ENCODE results near the gene CLIC5.

Gene CLIC5

DNA sequence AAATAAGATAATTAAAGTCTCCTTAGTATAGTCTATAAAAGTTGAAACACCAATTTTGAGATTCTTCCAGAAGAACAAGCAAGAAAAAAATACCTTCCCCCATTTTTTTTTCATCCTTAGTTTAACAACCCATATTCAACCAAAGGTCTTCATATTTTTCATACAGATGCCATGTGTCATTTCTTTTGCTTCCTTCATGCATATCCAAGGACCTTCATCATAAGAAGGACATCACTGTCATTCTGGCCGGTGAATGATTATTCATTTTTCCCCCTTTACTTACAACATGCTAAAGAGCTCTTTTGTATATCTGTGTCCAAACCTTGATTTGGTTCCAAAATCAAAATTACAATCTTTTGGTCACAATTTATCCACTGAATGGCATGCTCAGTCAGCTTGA is 21.3 kb upstream of the CLIC5 start:
- in situ Hi-C loops (cut with MboI; ENCODE audit: low sequenced_read_pairs): no loop called here

DNA sequence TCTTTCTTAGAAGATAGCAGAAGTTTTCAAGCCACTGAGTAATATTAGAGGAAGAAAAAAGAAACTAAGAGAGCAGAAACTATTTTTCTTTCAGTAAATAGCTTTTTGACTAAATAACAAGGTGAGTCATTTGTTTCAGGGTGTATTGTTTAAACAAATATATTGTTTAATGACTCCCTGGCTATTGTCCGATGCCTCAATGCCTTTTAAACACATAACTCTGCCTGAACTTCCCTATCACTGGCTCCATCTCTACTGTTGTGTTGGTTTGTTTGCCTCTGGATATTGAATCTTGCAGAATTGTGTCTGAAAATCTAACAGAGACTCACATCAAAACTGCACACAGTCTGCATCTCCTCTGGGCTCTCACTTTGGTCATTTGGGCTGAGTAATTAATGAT is 19.6 kb upstream of the CLIC5 start:
- in situ Hi-C loops (cut with MboI; ENCODE audit: low sequenced_read_pairs): no loop called here

DNA sequence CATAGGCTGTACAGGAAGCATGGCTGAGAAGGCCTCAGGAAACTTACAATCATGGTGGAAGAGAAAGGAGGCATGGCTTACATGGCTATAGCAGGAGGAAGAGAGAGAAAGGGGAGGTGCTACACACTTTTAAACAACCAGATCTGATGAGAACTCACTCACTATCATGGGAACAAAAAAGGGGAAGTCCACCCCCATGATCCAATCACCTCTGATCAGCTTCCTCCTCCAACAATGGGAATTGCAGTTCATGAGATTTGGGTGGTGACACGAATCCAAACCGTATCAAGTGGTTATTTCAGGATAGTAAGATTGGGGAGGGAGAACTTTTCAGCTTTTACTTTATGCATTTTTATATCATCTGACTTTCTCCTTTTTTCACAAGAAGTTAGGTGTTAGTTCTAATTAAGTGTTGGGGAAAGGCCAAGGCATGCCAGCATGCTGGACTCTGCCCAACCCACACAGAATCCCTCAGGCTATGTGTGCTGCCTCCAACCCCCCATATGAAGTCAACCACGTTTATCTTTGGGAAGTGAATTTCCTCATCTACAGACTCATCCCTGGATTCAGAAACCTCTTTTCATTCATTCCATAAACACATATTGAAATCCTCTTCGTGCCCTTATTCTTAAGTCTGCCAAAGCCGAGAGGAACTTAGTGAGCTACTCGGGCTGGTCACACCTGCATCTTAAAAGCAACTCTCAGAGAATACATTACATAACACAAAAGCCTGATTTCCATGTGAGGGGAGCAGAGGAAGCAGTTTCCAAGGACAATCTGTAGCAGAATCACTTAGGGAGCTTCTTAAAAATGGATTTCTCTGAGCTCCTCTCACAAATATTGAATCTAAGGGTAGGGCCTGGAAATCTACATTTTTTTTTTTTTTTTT is 16.7 kb upstream of the CLIC5 start:
- in situ Hi-C loops (cut with MboI; ENCODE audit: low sequenced_read_pairs): no loop called here

DNA sequence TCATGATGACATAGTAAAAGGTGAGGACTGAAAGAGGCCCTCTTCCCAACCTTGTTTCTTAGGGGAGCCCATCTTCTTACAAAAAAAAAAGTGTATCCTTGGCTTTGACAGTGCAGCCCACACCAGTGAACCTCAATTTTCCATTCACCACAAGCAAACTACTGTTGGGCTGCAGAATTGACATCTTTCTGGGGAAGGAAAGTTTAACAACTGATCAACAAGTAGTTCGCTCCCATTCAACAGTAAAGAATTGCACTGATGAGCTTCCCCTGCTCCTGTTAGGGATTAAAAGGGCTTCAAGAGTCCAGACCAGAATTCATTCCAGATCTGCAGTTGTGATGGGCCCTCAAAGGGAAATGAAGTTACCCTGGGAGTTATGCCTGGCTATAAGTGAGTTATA is 13.9 kb upstream of the CLIC5 start:
- in situ Hi-C loops (cut with MboI; ENCODE audit: low sequenced_read_pairs): no loop called here

DNA sequence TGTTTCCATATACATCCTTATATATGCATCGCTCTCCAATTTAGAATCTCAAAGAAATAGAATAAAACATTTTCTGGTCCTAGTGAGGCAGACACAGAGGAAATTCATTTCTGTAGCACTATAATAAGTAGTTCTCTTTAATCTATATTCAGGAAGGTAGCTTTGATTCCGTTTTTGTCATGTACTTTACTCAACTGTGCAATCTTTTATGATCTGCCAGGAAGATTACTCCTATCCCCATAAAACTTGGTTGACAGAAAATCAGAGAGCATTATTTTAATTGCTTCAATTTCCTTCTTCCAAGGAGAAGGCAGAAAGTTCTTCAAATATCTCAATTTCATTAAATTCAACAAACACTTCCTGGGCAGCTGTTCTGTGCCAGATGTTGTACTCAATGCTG is 10.6 kb upstream of the CLIC5 start:
- in situ Hi-C loops (cut with MboI; ENCODE audit: low sequenced_read_pairs): no loop called here

DNA sequence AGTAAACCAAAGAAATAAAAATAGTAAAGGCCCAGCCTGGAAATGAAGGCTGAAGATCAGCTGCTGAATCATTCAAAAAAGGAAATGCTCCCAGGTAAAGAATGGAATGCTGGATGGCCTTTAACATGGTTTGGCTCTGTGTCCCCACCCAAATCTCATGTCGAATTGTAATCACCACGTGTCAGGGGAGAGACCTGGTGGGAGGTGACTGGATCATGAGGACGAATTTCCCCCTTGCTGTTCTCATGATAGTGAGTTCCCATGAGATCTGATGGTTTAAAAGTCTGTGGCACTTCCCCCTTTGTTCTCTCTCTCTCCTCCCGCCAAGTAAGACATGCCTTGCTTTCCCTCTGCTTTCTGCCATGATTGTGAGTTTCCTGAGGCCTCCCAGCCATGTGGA is 9.9 kb upstream of the CLIC5 start:
- in situ Hi-C loops (cut with MboI; ENCODE audit: low sequenced_read_pairs): no loop called here

DNA sequence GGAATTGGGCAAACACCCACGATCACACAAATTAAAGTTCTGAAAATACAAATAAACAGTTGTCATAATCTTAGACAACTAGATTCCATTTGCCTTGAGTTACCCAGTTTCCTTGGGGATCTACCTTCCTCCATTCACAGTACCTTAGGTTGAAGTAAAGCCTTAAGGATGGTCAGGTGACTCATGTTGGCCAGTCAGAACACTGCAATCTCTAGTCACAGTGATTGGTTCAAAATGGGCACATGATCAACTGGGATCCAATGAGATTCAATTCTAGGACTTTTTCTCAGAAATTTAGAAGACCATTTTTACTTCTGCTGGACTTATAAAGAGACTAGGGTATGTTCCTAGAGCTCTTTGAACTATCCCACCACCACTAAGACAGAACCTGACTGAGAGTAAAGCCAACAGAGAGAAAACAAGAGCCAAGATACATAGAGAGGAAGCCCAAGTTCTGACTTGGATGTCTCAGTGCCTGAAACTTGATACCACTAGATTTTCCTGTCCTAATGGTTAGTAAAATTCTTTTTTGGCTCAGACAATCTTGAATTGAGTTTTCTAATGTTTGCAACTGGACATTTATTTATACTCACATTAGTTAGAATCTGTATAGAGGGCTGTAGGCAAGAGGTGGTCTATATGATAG is 8.6 kb upstream of the CLIC5 start:
- in situ Hi-C loops (cut with MboI; ENCODE audit: low sequenced_read_pairs): no loop called here

DNA sequence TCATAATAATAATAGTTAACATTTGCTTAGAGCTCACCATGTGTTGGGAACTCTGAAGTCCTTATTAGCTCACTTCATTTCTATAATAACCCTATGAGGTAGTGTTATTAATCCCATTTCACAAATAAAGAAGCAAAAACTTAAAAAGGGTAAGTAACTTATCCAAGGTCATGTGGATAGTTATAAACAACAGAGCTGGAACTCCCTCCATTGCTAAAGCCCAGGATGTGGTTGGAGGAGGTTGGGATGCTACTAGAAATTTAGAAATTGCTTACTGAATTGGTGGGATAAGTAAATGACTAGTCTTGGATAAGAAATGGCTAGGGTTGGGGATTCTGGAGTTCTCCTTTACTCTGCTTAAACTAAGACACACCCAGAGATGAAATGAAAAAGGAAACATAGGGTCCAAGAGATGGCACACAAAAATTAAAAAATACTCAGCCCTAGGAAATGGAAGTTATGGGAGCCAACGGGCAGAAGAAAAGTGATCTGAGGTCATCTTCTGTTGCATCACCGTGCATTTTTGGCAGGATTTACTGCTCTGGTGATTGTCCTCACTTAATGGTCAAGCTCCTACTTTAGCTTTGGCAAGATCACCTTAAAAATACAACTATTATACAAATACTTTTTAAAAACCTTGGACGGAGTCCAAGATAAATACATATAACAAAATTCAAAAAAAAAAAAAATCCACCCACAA is 7.7 kb upstream of the CLIC5 start:
- in situ Hi-C loops (cut with MboI; ENCODE audit: low sequenced_read_pairs): no loop called here

DNA sequence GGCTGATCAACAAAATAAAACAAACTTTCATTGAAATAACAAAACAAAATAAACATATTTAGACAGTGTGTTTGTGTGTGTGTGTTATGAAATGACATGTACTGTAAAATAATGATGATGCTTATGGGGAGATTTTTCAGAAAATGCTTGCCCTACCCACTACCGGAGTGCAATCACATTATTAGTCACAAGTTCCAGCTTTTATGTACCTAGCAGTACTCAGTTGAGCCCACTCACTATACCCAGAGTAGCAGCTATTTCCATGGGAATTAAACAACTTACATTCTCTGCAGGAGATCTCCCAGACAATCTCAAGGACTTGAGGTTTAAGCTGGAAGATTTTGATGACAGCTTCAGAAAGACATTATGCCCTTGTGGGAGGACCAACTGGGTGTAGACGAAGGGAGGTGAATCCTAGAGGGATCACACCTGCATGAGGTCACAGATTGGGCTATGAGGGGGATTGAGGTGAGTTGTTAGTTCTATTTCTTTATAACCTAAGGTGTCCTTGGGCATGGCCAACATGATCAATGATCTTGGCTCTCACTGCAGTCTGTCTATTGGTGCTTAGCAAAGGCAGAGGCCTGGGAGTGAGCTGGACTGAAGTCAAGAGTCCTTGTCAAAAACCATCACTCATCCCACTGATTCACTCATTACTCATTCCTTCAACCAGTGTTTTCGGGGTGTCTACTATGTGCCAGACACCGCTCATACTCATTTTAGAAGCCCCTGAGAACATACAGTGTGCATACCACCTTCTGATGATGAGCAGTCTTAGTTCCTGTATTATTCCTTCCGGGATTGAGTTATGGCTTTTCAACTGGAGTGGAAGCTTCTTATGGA is 6.7 kb upstream of the CLIC5 start:
- in situ Hi-C loops (cut with MboI; ENCODE audit: low sequenced_read_pairs): no loop called here

DNA sequence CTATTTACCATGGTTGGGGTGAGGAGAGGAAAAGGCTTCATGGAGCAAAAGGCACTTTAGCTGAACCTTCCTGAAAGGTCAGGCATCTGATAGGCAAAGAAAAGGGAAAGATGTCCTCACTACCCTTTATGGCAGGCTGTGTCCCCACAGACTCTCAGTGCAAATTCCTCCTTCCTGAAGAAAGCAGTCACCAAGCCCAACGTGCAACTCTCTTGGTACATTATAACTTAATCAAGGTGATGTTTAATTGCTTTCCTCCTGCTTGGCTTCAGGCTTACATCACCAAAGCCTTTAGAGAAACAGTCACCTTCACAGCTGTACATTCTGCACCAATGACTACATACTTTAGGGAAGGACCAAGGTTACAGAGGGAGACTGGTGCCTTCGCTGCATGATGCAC is 2.1 kb upstream of the CLIC5 start:
- in situ Hi-C loops (cut with MboI; ENCODE audit: low sequenced_read_pairs): no loop called here

DNA sequence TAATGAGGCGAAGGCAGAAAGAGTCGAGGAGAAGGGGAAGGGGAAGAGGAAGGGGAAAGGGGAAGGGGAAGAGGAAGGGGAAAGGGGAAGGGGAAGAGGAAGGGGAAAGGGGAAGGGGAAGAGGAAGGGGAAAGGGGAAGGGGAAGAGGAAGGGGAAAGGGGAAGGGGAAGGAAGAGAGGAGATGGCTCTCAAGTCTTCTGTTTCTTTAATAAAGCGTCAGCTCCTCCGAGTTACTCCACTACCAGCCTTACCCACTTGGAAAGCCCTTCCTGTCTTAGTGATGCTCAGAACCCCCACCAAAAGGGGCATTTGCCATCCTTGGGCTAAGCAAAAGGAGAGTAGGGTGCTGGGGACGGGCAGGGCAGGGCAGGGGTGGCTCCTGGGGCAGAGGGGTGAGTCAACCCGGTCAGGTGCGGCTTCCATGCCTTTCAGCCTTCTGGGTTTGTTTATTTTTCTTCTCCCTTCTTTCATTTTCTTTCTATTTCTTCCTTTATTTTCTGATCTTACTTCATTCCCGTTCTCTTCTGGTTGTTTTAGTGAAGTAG is 476 bp upstream of the CLIC5 start:
- in situ Hi-C loops (cut with MboI; ENCODE audit: low sequenced_read_pairs): no loop called here

DNA sequence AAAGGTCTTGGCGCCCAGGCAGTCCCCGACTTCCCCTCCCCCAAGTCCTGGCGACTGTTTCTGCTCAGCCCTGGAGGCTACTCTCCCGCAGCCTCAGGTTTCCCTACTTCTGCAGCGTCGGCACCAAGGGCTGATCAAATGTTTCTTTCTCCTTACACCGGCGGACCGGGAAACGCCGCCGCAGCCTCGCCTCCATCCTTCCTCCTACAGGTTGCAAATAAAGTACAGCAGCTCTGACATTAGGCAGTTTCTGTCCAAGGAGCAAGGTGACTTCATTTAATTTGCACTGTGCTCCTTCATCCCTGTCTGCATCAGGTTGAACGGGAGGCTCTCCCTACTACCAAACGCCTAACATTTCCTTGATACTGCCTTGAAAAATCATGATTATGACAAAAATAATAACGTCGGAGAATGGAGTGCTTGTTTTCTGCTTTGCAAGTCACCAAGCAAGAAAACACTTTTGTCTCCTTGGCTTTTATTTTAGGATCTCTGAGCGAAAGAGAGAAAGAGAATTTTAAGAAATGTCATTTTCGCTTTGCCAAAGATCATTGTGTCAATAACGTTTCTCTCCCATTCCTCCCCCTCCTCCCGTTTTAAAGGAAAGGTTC is 1.0 kb downstream of the CLIC5 start:
- in situ Hi-C loops (cut with MboI; ENCODE audit: low sequenced_read_pairs): no loop called here

DNA sequence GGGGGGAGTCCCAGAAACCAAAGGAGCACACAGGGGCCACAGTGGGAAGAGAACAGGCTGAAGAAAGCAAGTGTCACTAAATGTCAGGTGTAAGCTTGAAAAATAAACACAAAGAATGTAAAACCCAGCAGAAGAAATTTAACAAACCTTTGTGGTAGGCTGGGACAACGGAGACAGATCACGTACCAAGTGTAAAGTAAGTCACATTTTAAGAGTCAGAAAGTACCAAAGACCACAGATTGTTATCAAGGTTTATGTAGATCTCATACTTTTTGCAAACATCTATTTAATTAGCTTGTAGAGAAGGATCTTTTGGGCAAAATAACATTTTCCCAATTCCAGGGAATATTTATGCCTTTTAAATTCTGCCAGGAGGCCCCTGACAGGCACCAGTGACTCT is 1.6 kb downstream of the CLIC5 start:
- in situ Hi-C loops (cut with MboI; ENCODE audit: low sequenced_read_pairs): no loop called here

DNA sequence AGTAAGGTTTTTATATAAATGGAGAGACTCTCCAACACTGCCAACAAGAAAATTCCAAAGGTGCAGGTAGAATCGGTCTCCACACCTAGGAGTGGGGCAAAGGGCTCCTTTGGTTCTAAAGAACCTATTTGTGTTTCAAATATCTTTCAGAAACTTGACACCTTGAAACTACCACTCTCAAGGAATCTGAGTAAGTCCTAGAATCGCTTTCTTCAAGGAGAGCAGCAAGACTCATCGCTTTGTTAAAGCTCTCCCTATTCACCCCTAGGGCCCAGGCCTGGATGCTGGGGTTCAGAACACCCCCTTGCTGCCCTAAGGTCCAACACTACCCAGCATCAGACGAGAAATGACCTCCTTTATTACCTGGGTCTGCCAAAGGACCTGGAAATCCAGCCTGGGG is 2.0 kb downstream of the CLIC5 start:
- in situ Hi-C loops (cut with MboI; ENCODE audit: low sequenced_read_pairs): no loop called here

DNA sequence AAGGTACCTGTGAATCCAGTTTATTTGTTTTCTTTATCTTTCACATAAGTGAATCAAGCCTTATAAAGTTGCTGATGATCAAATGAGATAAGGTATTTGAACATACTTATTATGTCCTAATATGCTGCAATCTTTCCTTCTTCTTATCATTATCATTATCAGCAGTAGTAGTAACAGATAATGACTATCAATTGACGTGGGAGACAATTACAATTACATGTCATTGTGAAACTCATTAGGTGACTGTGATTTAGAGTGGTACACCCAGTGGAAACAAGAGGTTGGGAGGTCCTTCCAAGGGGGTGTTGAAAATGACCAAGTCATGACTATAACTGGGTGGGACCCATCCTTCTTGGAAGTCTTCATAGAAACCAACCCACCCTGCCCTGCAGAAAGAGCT is 2.8 kb downstream of the CLIC5 start:
- in situ Hi-C loops (cut with MboI; ENCODE audit: low sequenced_read_pairs): no loop called here

DNA sequence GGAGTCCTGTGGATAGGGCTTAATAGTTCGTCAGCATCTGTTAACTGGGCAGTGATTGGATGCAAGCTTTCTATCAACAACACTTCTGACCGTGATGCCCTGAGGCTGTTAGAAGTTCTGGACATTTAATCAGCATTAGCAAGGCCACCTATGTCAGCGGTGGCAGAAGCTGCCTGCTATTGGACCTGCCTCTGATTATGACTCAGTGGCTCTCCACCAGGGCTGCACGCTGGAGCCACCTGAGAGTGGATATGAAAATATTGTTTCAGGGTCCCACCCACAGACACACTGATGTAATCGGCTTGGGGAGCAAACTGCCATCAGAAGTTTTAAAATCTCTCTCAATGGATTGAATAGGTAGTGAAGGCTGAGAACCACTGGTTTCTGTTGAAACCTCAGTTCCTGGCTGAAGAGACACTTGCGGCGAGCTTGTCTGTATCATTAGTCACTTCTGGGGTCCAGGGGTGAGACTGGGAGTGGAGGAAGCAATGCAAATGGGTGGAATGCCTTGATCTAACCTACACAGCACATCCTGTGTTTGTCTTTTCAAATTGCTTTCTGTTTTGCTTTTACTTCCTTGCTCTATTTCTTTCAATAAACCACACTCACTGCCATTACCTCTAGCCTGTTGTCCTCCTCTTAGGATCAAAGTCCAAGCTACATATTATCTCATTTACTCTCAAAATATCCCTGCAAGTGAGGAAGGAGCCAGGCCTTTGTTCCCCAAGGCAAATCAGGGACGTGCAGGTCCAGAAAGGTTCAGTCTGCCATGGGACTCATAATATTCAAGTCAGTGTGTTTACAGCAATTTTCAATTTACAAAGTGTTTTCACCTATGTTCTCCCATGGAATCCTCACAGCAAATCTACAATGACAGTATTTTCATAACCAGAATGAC is 4.2 kb downstream of the CLIC5 start:
- in situ Hi-C loops (cut with MboI; ENCODE audit: low sequenced_read_pairs): no loop called here

DNA sequence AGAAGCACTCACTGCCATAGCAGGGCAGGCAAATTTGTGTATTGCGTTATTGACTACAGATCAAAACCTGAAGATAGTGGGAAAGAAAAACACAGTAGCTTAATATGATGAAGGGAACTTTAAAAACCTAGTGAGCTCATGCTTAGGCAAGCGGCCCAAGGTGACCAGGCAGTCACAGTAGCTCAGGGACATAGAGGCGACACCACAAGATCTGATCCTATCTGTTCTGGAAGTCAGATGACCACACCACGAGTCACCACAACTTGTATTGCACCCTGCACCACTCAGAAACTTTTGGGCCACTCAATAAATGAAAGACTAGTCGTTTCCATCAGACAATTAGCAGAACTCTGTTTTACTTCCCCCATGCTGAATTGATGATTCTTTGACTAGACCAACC is 4.9 kb downstream of the CLIC5 start:
- in situ Hi-C loops (cut with MboI; ENCODE audit: low sequenced_read_pairs): no loop called here

DNA sequence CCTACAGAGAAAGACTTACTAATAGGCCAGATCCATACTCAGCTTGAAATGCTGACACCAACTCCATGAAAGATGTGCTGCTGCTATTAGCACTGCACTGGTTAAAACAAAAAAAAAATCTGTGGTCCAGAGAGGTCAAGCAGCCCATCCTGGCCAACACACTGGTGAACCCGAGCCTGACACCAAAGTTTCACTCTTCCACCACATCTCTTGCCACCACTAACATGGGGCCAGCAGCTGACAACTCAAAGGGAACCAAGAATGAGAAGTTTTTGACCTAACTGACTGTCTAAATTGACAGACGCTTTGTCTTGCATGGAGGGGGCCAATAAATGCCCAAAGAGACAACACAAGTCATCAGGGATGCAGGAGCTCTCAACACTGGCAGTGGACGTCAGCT is 5.4 kb downstream of the CLIC5 start:
- in situ Hi-C loops (cut with MboI; ENCODE audit: low sequenced_read_pairs): no loop called here

DNA sequence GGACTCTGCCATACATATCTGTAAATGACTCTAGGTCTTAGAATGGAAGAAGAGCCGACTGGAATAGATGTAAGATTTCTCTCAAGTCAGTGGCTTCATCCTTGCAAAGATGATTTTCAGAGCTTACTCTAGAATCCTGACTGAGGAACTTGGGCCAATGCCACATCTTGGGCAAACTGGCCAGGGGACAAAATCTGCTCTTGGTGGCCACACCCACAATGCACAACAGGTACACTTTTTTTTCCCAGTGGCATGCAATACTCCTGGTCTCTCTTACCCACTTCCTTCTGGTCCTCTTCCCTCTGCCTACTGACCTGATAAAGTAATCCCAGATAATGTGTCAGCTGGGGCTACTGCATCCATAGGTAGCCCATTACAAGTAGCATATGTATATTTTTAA is 13.4 kb downstream of the CLIC5 start:
- in situ Hi-C loops (cut with MboI; ENCODE audit: low sequenced_read_pairs): no loop called here

All from hTERT RPE-1 (cell line).